GM19025 (cell line): ENCODE results near the gene SPEM1.
A peak's percentile ranks its signal among the peaks of the same experiment; 100 is the strongest.

Experiments
- ATAC-seq: cut with Tn5 transposase; IDR thresholded peaks from one replicate; pipeline ENCODE4 v1.9.1; 2021; ENCODE audit warnings: mild to moderate bottlenecking, low read depth, moderate library complexity; ENCODE audit not compliant: unreplicated experiment

Gene SPEM1

DNA sequence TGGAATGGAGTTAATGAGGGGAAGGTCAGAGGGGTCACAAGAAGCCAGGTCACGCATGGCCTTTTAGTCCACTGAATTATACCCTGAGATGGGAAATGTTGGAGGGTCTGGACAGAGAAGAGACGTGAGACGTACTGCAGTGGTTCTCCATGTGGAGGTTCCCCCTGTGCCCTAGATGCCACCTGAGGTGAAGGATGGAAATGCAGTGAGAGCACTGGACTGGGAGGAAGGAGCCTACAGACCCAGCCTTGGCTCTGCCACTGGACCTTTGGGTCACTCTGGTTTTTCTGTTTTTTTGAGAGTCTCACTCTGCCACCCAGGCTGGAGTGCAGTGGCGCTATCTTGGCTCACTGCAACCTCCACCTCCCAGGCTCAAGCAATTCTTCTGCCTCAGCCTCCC, 24.0 kb upstream of the SPEM1 start:
- ATAC-seq = no peak

DNA sequence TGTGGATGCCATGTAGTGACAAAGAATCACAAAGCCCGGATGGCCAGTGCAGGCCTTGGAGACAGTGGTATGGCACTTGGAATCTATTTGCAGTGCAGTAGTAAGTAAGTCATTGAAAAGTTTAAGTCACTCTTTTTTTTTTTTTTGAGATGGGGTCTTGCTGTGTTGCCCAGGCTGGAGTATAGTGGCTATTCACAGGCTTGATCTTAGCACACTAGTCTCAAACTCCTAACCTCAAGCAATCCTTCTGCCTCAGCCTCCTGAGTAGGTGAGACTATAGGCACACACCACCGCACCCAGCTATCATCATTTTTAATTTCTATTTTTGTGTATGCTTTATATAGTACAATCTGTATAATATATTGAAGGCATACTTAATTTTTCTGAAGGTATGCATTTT, 21.5 kb upstream of the SPEM1 start:
- ATAC-seq = no peak

DNA sequence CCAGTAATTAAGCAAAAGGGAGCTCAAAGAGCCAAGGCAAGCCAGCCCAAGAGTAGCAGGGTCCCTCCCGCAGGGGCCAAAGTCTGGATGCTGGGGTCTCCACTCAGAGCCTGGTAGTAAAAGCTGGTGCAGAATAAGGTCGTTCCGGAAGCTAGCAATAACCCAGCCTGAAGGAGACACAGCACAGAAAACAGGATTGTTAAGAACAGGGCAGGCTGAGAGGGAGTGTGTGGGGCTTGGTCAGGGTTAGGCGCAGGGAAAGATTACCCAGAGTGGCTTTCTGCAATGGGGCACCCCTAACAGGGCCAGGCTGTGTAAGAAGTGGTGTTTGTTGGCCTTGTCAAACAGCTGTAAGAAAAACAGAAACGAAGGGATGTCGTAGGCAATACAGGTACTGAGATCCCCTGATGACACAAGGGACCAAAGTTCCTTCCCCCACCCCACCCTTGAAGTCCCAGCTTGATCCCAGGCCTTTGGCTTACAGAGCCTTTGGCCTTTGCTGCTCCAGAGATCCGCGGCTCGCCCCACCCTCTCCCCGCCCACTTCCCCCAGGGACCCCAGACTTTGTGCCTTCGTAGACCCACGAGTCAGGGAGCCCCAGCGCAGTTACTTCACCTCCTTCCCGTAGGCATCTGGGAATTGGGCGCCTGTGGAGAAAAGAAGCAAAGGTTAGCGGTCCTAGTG, 16.9 kb upstream of the SPEM1 start:
- no peak for ATAC-seq

DNA sequence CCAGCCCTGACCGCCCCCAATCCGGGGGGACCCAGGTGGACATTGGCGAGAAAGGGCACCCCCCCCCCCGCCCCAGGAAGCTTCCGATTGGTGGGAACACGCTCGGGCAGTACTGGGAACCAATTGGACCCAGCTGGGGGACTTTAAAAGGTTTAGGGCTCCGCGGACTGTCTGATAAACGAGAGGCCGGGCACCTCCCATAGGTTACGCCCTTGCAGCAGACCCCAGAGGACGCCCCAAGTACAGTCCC, 16.5 kb upstream of the SPEM1 start:
- ATAC-seq = no peak

DNA sequence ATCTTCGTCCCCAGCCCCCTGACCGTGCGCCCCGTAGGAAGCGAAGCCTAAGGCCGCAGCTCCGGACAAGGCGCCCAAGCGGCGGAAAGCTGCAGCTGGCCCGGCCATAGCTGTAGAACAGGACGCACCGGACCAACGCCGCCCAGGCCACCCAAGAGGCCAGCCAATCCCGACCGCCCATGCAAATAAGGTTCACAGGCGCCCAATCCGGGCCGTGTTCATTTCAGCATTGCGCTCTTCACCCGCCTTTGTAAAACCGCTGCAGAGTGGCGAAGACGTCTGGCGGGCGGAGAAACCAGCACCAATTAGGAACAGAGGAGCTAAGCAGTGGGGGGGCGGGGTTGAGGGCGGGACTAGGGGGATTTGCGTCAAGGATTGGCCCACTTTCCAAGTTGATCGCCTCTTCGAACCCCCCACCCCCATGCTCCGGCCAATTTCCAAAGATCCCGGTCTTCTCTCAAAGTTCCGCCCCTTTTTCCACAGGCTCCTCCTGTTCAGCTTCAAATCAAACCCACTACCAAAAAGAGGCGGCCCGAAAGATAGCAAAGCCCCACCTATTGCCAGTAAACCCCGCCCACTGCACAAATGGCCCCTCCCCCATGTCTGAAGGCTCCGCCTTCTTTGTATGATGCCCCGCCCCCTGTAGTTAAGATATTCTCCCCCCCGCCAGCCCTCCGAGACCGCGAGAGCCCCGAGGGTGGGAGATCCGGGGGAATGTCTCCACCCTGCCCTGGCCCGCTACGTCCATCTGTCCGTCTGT, 16.0 kb upstream of the SPEM1 start, which contains the start of gene TMEM256:
TMEM256 (minus strand) TSS at position 121 of the 760 bp plus-strand sequence; CDS start at position 108, 13 bp downstream.
- peak; percentile 93 for ATAC-seq

DNA sequence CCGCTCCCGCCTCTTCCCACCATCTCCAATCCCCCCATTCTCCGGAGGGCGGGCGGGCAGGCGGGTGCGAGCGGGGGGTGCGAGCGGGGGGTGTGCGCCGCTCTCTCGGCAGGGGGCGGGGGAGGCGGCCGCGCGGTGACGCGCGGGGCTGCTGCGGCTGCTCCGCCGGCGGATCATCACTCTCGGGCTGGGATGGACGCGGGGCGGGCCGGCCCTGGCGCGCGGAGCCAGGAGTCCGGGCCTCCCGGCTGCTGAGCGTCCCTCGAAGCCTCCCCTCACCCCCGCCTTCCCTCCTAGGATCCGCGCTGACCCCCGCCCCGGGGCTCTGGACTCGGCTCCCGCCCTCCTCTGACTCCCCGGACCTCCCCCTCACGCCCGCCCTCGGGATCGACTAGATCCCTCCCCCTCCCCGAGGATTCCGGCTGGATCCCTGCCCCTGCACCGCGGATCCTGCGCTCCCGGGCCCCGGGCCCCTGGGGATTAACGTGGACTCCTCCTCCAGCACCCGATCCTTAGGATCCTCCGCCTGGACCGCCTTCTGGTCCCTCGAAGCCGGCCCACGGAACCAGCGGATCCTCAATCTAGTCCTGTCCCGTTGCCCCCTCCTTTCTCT, 15.3 kb upstream of the SPEM1 start:
- peak; percentile 6 for ATAC-seq

DNA sequence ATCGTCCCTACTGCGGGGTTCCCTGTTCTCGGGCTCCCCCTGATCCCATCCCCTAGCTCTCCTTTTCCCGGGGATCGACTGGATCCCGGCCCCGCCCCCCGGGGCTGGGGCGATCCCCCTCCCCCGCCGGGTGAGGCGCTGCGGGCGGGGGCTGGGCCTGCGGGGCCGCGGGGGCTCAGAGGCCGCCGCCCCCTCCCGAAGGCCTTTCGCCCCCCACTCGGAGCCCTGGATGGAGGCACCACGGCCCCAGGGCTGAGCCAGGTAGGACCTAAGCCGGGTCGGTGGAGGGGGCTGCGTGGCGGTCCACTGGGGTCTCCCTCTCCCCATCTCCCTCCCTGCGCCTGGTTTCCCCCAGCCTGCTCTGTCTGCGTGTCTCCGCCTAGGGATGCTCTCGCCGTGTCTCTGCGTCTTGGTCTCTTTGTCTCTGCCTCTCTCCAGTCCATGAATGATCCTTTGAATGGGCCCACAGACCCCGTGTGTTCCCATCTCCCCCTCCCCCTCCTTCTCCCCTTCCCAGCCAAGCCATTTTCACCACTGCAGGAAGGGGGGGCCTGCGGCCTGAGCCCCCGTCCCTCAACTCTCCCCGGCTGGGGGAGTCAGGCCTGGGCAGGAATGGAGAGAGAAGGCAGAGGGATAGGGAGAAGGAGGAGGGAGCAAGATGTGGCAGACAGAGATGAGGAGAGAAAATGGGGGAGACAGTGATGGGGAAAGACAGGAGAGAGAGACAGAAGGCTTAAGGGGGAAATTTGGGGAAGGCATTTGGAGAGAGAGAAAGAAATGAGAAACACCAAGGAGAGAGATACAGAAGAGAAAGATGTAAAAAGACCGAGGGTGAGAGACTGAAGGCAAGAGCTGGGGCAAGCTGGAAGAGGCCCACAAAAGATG, 14.5 kb upstream of the SPEM1 start:
- no peak for ATAC-seq

DNA sequence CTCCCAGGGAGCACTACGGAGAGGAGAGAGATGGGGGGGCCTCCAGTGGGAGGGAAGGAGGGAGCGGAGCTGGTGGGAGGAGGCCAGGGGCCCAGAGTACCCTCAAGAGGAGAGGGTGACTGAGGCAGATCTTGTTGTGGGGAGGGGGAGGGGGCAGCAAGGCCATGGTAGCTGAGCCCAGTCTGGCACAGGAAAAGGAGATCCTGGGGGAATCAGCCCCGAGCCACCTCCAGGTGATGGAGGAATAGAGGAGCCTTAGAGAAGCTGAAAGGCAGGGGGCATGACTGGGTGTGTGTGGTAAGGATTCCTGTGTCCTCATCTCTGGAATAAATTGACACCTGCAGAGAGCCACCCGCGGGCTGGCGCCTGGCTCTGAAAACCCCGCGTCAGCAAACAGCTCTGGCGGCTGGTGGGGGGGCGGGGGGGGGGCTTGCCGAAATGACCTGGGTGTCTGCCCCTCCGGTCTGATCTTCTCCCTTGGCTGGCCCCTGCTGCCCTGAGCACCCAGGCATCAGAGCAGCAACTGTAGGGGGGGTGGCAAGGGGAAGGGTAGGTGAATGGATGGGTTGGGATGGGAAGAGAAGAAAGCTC, 13.8 kb upstream of the SPEM1 start:
- no peak for ATAC-seq

DNA sequence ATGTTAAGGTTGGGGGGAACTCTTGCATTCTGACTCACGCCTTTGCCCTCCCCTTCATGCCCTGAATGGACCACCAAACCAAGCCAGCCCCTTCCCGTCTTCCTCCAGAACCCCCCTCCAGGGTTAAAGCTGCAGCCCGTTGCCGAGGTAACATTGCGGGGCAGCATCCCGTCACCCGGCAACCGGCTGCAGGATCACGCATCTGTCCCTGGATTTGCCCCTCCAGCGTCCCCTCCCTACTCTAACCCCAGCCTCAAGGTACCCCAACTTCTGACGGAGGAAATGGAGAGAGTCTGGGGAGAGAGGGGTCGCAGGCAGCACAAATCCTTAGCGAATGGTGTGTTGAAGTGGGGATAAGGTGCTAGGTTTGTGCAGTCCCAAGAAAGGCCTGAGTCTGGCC, 13.0 kb upstream of the SPEM1 start:
- ATAC-seq = no peak

DNA sequence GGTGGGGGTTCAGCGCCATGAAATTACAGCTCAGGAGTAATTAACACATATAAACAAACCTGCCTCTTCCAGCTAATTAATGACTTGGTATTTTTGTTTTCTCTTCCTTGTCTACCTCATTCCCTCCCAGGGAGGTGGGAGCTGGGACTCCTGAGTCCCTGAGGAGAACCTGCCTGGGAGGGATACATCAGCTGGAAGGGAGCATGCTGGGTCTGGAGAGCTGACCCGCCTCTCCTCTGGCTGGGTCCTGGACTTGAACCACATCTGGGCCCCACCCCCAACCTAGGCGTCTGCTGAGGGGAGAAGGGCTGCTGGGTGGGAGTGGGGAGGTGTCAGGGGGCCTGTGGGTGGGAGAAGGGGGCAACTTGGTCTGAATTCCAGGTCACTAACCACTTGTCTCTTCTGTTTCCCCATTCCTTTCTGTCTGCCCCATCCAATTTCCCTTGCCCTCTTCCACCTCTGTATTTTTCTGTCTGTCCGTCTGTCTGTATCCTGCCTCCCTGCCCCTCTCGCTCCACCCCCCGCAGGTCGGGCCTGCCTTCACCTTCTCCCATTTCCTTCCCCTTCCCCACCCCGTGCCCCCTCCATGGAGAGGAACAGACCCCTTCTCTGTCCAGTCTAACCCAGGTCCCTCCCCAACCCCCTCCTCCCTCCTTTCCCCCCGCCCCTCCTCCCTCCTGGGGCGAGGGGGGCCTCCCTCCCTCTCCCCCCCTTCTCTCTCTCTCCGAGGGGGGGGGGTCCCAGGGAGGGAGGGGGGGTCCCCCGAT, 12.5 kb upstream of the SPEM1 start, which contains the start of gene NLGN2:
NLGN2 (plus strand) TSS at position 361 of the 767 bp plus-strand sequence. CDS start 411 bp downstream, outside the sequence.
- no peak for ATAC-seq

DNA sequence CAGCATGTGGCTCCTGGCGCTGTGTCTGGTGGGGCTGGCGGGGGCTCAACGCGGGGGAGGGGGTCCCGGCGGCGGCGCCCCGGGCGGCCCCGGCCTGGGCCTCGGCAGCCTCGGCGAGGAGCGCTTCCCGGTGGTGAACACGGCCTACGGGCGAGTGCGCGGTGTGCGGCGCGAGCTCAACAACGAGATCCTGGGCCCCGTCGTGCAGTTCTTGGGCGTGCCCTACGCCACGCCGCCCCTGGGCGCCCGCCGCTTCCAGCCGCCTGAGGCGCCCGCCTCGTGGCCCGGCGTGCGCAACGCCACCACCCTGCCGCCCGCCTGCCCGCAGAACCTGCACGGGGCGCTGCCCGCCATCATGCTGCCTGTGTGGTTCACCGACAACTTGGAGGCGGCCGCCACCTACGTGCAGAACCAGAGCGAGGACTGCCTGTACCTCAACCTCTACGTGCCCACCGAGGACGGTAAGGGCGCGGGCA, 11.8 kb upstream of the SPEM1 start:
- ATAC-seq = no peak

DNA sequence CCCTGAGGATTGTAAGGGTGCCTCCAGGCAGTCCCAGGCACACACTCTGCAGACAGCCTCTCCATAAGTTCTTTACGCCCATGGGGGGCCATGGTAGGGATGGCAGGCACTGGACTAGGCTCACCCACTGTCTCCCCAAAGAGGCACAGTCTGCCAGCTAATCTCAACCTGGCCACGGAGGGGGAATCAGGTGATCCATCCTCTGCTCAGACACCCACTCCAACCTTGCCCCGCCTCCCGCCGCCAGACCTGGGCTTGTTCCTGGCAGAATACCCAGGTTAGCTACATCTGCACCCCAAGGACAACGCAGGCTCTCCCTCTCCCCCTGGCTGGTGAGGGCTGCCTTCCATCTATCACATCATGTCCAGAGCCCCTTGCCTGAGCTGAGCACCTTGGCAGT, 11.3 kb upstream of the SPEM1 start:
- no peak for ATAC-seq

DNA sequence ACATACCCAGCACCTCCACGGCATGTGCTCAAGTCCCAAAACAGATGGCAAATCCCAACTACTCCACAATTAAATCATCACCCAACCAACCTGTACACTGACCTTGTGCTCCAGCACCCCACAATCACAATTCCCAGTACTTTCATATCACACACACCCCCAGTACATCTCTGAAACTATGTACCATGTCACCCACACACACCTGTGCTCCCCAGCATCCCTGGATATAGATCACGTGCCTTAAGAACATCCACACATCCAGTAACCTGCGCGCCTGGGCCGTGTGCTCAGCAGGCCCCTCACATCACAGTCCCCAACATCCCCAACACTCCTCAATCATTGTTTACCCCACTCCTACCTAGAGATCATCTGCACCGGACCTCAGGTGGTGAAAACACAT, 10.4 kb upstream of the SPEM1 start:
- no peak for ATAC-seq

DNA sequence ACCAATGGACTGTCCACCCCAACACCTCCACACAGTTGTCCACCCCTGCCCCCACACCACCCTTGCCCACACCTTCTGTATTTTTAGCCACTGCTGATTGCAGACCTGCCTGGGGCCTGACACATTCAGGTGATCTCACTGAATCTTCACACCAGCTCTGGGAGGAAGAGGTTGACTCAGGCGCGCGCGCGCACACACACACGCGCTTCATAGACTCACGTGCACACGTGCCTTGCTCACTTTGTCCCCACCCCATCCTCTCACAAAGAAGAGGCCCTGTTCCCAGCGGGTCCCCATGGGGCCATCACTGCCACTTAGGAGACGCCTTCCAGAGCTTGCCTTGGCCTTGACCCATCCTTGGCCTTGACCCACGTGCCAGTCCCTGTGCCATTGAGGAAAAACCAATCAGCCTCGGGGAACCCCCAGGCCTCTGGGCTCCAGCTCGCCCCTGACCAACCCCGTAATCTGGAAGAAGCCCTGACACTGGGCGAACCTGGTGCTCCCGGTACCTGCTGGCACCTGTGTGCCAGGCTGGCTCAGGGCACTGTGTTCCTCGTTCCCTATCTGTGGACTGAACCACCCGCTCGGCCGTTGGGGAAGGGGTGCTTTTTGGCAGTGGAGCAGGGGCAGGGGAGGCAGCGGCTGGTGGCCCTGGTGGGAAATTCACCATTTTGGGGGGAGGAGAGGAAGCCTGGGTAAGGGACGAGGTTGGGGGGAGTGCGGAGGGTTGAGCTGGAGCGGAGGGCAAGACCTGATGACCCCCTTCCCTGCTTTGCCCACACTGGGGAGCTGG, 9.3 kb upstream of the SPEM1 start:
- no peak for ATAC-seq

DNA sequence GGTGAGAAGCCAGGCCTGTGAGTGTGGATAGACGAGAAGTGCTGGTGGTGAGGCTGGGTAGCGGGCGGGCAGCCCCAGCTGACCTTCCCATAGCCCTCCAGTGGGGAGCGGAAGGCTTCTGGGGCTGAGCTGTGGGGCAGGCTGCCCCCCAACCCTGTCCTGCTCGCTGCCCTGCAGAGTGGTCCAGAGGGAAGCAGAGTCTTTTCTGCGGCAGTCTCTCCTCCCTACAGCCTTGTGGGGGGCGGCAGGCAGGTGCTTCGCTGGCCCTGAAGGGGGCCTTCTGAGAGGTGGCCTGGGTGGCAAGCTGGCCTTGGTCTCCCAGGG, 8.7 kb upstream of the SPEM1 start:
- no peak for ATAC-seq

DNA sequence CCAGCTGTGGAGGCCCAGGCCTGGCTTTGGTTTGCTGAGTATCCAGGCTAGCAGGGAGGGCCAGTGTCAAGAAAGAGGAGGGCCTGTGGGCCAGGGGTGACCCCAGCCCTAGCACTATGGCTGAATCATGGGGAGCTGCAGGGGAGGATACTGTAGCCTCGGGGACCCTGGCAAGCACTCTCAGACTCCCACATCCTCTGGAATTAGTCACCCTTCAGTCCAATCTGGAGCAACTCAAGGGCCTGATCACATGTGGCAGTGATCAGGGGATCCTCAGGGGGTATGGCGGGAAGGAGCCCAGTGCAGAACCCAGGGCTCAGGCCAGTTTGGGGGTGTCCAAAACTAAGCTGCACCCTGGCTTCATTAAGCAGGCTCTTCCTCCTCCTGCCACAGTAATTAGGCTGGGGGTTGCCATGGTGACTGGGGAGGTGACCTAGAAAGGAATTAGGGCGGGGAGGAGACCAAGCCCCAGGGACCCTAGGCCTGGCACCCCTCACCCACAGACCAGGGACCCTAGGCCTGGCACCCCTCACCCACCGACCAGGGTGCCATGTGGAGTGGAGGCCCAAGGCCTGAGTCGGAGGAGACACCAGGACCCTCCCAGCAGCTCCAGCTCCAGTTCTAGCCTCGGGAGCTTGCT, 6.7 kb upstream of the SPEM1 start:
- ATAC-seq = no peak

DNA sequence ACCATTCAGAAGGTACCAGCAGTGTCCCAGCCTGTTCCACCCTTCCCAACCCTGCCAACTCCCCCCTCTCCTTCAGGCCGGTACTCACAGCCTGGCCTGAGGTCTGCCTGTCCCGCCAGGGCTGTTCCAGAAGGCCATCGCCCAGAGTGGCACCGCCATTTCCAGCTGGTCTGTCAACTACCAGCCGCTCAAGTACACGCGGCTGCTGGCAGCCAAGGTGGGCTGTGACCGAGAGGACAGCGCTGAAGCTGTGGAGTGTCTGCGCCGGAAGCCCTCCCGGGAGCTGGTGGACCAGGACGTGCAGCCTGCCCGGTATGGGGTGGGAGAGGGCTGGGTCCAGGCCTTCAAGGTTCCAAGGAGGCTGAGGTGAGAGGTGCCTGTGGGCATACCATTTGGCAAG, 5.3 kb upstream of the SPEM1 start:
- ATAC-seq = no peak

DNA sequence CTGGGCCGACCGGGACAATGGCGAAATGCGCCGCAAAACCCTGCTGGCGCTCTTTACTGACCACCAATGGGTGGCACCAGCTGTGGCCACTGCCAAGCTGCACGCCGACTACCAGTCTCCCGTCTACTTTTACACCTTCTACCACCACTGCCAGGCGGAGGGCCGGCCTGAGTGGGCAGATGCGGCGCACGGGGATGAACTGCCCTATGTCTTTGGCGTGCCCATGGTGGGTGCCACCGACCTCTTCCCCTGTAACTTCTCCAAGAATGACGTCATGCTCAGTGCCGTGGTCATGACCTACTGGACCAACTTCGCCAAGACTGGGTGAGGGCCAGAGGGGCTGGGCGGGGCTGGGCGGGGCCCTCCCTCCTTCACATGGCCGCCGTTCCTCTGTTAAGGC, 4.3 kb upstream of the SPEM1 start:
- no peak for ATAC-seq

DNA sequence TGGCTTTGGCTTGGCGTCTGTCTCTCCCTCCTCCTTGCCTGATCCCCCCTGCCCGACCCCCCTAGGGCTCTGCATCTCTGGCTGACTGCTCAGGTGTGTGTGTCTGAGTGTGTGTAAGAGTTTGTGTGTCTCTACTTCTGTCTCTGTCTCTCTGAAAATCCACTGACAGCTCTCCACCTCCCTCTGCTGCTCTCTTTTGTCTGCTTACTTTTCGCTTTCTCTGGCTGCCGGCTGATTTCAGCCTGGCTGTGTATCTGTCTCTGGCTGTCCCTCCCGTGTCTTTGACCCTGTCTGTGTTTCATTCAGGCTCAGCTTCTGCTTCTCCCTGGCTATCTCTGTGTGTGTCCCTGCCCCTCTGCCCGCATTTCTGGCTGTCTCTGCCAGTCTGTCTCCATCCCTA, 3.8 kb upstream of the SPEM1 start:
- ATAC-seq = no peak
